ENCODE measurements around the gene ARHGAP15. TPM values are rescaled to one million over a fixed set of nuclear protein-coding genes. Genes with fewer than 3 reads are reported as not detected.

ARHGAP15 gene
- total and polyA plus RNA-seq, 2 experiments from 2014 or later = 0.26 TPM; not detected in 1

- no peaks in the 10 kb centered on the region for H3K27me3 ChIP-seq (ENCODE audit: insufficient read depth)
- H3K4me1 ChIP-seq (ENCODE audit: insufficient read depth) = peaks cover 15% of the 10 kb centered on the region; the same call in 1 of the 2 replicates
- peak overlapping the region; percentile 70 for H3K27ac ChIP-seq (ENCODE audit: low read depth)
- H4K20me1 ChIP-seq (replicated peaks; ENCODE audit: insufficient read depth) = no peaks in the 10 kb centered on the region
- H3K9me2 ChIP-seq (ENCODE audit: insufficient read depth) = no peaks in the 10 kb centered on the region
- H3K4me3 Mint-ChIP-seq = no peak overlapping the region
- H3K36me3 Mint-ChIP-seq (ENCODE audit: low read depth) = peaks cover 10% of the 10 kb centered on the region; the same call in 2 of the 3 replicates
- peak overlapping the region; percentile 50; the same call in 1 of the 2 replicates for H3K4me2 ChIP-seq
- peak; percentile 22 for DNase-seq (ENCODE audit: low spot score)
- H3K9me3 Mint-ChIP-seq = peaks cover 10% of the 10 kb centered on the region; the same call in 2 of the 3 replicates
- peaks cover 22% of the 10 kb centered on the region for H3K4me1 Mint-ChIP-seq
- peak overlapping the region; percentile 25; the same call in 1 of the 2 replicates for H2AFZ ChIP-seq
- H3K79me2 ChIP-seq (replicated peaks; ENCODE audit: insufficient read depth) = no peaks in the 10 kb centered on the region
- H3K36me3 ChIP-seq (ENCODE audit: insufficient read depth) = no peaks in the 10 kb centered on the region
- no peak overlapping the region for H3K4me3 ChIP-seq
- no peaks in the 10 kb centered on the region for H3F3A ChIP-seq (replicated peaks; ENCODE audit: low read depth)
- ATAC-seq = no peak; the same call in 2 of the 3 replicates
- TF ChIP-seq EZH2 (IDR thresholded peaks at IDR 0.05; ENCODE audit: low read depth, unreplicated experiment) = no peak
- no peak for TF ChIP-seq NANOG (IDR thresholded peaks at IDR 0.05; ENCODE audit: borderline replicate concordance)
- no peak for TF ChIP-seq EZH2phosphoT487 (IDR thresholded peaks at IDR 0.05; ENCODE audit: unreplicated experiment)
- TF ChIP-seq CTCF (conservative IDR thresholded peaks at IDR 0.05; ENCODE audit: low read depth in 2 of 2) = peak in 1 of 2 experiments; percentile 32; a peak in 1 of 4 replicates
- TF ChIP-seq ZNF462 (CRISPR knock-in tag; IDR thresholded peaks at IDR 0.05) = no peak
- no peak for TF ChIP-seq ETS1 (IDR thresholded peaks at IDR 0.05)
- H3K27me3 Mint-ChIP-seq (ENCODE audit: insufficient read depth, low read depth, poor library complexity) = no peaks in the 10 kb centered on the region
- peak overlapping the region; percentile 60 for H3K27ac Mint-ChIP-seq
Observed at GRCh38 chr2:143230506-143231253, 101.5 kb downstream of the ARHGAP15 start.

Measured in GM23338 (cell line).